Activated gamma-delta T cell (primary cell): Measurements from ENCODE around the gene MKRN1.
"Not testable (repeated sequence)": the region's sequence is repeated elsewhere in the genome, so short reads cannot be mapped to it uniquely, and the experiment has no call there.

ENCODE experiments used
- DNase-seq: peaks from one replicate; lab custom pipeline; 2025; lab: John Stamatoyannopoulos, UW

The MKRN1 gene

DNA sequence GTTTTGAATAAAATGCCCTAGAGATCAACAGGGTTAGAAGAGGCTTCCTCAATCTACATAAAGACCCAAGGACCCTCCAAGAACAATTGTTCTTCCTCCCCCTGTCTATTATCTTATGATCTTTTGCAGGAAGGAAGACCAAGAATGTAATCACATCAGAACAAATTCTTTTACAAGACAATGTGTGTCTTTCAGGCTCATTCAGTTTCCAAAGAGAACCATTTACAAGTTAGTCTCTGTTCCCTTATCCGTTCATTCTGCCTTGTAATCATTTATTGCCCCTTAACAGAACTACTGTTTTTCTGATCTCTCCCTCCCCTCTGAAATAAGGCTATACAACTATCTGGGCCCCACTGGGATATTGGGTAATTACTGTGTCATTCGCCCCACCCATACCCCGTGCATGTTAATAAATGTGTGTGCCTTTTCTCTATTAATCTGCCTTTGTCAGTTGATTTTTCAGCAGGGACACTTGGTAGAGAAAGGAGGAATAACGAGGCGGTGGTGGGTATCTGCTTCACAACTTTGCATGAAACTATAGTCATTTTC, 5.7 kb upstream of the MKRN1 start:
- DNase-seq, result no peak

DNA sequence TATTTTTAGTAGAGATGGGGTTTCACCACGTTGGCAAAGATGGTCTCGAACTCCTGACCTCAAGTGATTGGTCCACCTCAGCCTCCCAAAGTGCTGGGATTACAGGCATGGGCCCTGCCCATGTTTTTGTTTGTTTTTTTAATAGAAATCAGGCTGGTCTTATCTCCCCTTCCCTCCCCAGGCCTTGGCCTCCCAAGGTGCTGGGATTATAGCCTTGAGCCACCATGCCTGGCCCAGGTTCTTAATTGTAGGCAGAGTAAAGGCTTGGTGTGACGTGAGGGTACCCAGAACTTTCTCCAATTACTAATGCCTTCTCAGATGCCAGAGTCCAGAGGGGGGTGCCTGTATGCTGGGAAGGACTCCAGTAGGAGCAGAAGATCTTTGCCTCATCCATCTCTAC, 5.2 kb upstream of the MKRN1 start:
- no peak for DNase-seq

DNA sequence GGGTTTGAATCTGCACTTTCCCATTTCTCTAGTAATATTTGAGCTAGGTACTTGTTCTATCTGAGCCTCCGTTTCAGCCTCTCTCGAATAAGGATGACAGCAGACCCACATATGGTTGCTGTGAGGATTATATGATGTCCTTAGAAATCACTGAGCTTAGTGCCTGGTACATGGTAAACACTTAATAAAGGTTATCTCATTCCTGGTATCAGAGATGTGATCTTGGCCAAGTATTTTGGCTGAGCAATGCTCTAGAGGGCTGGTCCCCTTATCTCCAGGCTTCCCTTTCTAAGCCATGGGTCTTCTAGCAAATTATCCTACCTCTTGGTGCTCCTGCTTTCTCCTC, 407 bp upstream of the MKRN1 start:
- no peak for DNase-seq

DNA sequence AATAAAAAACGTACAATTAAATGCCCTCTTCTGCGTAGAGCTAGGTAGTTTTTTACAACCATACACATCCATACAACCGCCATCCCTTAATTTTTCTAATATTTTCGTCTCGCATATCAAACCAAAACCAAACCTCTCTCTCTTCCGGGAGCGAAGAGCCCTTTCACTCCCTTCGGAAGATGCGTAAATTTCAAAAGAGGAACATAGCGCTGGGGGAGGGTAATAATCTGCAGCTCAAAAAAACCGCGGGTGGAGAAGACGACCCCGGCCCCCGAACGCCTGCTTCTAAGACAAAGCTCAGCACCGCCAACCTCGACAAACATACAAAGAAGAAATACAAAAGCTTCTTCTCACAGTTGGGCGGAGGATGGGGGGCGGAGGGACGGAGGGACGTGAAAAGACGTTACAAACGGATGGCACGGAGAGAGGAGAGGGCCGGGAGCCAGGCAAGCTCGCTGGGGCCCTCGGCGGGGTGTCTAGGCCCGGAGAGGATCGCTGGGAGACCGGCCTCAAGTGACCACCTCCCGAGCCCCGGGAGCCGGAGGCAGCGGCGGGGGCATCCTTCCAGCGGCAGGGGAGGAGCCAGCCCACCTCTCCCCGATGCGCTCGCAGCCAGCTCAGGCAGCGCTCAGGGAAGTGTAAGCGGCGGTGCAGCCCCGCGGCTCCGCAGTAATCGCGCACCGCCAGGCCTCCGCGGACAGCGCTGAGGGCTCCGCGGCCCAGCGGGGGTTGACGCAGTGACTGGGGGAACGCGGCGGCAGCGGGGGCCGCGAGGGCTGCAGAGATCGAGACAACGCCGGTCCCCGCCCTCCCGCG, 851 bp downstream of the MKRN1 start:
- no peak for DNase-seq

DNA sequence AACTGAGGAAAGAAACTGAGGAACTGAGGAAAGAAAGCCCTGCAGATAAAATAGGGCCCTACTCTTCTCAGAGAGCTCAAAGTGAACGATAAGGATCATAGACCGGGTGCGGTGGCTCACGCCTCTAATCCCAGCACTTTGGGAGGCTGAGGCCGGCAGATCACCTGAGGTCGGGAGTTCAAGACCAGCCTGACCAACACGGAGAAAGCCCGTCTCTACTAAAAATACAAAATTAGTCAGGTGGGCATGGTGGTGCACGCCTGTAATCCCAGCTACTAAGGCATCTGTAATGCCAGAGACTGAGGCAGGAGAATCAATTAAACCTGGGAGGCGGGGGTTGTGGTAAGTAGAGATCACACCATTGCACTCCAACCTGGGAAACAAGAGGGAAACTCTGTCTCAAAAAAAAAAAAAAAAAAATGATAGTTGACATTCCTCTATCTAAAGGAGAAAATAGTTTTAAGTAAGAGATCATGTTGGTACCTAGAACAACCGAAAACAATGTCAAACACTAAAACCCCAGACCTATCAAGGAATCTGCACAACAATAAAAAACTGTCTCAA, 2.5 kb downstream of the MKRN1 start:
- no peak for DNase-seq

DNA sequence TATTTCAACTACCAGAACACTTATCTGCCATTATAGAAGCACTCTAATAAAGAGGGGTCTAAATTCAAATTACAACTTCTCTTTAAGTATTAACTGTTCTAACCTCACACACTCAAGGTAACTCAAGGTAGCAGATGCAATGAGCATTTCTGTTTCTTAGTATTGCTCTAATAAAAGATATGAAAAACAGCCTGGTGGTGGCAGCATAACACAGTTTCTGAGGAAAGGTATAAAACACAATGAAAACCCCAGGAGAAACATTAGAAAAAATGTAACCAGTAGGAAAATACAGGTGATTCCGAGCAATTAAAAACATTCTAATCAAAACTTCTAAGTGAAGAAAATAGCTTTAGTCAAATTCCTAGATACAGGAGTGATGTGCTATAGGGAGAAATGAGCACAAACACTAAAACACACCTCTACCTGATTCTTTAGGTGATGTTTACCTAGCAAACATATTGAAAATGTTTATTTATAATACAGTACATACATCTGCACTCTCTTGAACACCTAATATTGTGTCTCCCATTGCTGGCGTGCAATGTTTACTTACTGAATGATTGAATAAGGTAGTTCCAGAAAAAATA, 3.5 kb downstream of the MKRN1 start:
- DNase-seq, result no peak

DNA sequence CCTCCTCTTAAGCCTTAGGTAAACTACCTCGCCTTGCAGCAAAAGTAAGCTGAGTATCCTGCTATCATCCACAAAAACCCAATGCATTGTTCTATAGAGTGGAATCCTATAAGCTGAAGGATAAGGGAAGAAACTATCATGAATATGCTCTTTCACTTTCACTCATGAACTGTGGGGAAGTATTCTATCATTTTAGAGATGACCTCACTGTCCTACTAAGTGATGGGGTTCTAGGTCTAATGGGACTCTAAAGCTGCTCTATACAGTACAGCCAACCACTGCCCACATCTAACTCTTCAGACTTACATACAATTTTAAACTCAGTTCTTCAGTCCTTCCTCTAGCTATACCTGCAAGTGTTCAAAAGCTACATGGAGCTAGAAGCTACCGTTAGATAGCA, 16.2 kb downstream of the MKRN1 start:
- no peak for DNase-seq

DNA sequence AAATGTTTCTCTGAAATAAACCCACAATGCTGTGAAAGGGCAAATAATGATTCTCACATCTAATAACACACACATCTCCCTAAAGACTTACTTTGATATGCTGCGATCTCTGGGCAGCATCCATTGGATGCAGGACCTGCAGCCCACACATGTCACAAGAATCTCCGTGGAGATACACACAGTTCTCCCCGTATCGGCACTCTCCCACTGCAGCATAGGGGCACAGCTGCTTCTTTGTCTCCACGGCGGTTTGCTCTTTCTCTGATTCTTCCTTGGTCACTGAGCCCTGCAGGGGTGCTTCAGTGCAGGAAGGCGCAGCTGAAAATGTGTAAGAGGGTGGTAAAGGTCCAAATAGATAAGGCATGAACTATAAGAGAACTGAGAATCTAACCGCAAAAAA, 20.4 kb downstream of the MKRN1 start:
- DNase-seq, result no peak

DNA sequence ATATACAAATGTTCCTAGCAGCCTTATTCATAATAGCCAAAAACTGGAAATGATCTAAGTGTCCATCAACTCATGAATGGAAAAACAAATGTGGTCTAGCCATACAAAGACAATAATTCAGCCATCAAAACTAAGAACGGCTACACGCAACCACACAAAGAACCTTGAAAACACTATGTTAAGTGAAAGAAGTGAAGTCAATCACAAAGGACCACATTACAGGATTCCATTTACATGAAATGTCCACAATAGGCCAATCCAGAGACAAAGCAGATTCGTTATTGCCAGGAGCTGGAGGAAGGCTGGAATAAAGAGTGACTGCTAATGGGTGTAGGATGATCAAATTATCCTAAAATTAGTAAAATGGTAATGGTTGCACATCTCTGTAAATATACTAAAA, 21.1 kb downstream of the MKRN1 start:
- no peak for DNase-seq

DNA sequence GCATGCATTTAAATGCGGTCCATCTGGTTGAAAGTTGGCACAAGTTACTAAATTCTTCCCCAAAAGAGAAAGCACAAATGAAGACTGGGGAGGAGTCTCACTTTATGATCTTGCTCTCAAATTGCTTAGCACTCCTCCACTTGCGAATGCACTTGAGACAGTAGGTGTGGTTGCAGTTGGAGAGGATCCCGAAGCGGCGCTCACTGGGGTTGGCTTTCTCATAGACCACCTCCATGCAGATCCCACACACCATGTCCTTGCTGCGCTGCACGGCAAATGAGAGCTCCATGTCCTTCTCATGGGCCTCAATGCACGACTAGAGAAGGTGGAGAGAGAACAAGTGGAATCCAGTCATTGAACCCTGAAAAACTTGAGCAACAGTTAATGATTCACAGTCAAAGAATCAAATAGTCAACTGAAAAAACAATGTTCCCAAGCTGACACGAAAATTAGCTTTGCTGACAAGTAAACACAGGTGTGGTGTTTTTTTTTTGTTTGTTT, 22.7 kb downstream of the MKRN1 start:
- no peak for DNase-seq

DNA sequence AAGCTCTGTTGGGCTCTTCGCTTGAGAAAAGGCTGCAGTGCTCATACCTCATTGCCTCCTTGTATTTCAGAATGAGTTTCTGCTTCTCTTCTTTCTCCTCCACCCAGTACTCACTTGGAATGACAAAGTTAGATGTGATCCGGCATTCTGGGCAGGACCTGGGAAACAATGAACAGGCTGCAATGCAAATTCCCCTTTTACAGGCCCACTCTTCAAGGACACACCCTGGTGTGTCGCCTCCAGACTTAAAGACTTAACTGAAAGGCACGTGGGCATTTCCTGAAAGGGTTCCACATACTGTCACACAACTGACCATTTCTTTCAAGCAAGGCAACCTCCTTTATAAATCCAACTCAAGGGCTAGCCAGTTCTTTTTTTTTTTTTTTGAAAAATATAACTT, 23.6 kb downstream of the MKRN1 start:
- no peak for DNase-seq

DNA sequence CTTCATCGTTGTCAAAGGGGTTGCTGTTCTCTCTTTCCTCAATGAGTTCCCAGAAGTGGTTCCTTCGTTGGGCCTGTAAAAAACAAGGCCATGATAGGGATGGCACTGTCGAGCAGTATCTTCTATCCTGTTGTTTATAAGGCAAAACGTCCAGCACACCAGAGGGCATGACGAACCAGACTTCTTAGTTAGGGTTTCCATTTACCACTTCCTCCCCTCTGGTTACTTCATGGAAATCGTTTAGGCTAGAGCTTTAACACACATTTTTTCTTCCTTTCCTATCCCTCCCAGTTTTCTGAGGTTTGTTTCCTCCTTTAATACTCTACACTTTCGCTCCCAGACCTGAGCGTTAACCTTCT, 24.7 kb downstream of the MKRN1 start:
- no peak for DNase-seq

DNA sequence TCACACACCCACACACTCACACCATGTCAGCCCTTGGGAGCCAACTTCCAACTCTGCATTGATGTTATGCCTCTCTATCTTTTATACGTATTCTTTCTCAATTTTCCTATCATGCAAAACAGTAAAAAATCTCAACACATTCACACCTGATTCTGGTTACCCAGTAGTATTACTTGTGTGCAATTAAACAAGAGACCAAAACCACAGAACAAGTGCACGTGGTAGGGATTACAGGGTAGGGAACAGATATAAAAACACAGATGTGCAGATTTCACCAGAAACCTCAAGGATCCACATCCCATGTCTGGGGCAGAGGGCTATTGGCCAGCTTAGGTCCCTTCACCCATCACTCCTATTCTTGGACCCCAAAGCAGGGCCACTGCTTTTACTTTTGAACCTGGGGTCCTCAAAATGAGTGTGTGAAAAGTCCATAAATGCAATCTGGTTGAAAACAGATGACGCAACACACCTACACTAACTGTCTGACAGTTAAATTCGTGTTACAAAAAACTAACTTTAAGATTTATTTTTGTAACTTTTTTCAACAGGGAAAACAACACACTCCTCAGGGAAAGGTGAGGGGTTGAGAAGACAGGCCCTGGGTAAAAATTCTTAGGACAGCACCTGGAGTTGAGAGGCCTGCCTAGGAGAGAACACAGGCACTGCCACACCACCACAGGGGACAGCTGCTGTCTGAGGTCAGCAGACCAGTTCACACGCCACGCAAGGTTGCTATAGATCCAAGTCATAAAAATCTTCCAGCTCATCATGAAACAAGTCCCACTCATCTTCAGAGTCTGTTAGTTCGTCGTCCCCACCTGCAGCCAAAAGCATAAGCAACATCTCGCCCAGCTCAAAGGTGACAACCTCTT, 25.3 kb downstream of the MKRN1 start:
- not testable (repeated sequence) for DNase-seq

DNA sequence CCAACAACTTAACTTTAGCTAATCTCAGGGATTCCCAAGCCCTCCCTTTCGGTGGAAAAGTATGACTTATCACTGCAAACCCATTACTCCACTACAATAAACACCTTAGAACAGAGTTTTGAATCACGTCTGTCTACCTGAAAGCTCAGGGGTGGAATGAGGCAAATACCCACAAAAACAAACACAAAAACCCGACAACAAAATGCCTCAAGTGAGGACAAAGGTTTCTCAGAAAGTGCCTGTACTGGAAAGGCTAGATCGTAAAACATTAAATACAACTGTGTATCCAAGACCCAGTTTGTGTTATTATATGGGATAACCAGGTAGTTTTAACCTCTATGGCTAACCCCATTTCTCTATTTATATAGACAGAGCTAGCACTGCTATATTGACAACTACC, 26.0 kb downstream of the MKRN1 start:
- DNase-seq, result no peak

DNA sequence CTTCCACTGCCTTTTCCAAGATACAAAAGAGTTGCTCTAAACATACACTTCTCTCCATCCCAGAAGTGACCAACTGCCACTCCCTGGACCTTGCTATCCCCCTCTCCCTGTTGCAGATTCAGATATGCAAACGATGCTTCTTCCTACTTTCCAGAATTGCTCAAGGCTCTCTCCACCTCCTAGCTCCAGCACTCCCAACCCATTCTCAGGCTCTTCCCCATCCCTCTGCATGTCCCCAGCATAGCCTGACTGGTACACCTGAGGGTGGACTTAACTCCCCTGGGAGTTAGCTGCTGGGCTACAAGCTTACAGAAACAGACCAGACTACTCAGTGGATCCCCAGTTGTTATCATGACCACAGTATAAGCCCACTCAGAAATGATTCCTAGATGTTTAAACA, 27.6 kb downstream of the MKRN1 start:
- DNase-seq, result no peak

DNA sequence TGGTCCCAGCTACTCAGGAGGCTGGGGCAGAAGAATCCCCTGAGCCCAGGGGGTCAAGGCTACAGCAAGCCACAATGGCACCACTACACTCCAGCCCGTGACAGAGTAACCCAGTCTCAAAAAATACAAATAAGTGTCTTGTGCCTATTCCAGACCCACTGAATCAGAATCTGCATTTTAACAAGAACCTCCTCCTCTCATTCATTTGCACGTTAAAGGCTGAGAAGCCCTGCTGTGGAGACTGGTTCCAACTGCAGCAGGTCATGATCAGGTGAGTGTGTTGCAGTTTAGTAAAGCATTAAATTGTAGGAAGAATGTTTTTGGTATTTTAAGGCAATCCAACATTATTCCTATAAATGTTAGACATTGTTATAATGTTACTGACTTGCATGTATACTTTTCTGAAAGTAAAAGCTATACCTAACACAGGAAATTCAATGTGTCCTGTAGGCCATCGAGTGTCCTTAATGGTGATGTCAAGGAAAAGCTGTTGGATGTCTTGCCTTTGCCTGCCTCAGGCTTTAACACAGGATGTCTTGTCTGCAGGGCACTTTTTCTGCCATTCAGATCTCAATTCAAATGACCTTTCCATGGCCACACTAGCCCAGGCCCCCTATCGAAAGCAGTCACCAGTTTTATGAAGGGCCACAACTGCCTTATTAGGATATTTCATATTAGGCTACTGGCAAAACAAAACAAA, 30.4 kb downstream of the MKRN1 start:
- no peak for DNase-seq

DNA sequence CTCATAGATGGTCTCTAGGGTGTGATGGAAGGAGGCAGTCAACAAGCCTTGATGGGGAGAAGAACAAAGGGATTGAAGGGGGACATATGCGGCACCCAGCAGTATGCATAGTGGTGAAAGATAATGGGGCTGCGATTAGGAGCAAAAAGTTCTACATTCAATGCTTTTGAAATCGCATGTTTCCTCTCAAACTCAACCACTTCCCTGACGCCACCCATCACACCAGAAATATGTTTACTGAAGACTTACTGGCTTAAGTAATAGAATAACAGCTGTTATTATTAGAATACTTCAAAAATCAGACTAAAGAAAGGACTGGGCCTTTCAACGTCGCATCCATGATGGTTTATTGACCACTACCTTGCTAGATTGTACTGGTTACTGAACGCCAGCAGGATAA, 31.5 kb downstream of the MKRN1 start:
- DNase-seq, result no peak

DNA sequence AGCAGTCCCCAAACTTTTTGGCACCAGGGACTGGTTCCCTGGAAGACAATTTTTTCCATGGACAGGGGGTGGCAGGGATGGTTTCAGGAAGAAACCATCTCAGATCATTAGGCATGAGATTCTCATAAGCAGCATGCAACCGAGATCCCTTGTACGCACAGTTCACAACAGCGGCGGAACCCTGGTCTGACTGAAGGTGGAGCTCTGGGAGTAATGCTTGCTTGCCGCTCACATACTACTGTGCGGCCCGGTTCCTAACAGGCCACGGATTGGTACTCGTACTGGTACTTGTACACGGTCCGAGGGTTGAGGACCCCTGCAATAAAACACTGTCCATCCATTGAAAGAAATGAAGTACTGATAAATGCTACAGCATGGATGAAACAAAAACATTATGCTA, 32.8 kb downstream of the MKRN1 start:
- no peak for DNase-seq

DNA sequence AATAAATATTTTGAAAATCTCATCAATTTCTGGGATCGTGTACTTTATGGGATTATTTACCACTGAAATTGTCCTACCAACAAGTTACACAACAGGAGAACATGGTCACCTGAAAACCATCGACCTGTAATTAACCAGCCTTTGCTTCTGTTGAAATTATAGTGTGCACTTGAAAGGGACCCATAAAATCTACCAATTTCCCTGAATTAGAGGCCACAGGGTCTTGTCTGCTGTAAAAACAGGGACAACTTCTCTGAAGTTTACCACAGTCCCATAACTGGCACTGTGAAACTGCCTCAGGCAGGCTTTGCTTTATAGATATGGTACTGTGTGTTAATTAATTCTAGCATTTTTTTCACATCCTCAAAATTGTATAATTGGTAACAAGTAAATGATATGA, 37.8 kb downstream of the MKRN1 start:
- no peak for DNase-seq

DNA sequence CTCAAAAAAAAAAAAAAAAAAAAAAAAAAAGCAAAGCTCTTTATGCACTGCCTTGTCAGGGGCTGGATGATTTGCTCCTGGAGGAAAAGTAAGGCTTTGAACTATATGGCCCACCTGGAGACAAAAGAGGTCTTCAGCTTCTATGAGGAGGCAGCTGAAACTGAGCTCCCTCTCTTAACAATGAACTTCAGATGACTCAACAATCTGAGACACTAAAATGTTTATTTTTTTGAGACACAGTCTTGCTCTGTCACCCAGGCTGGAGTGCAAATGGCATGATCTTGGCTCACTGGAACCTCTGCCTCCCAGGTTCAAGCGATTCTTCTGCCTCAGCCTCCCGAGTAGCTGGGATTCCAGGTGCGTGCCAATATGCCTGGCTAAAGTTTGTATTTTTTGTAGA, 38.7 kb downstream of the MKRN1 start:
- DNase-seq, result no peak

DNA sequence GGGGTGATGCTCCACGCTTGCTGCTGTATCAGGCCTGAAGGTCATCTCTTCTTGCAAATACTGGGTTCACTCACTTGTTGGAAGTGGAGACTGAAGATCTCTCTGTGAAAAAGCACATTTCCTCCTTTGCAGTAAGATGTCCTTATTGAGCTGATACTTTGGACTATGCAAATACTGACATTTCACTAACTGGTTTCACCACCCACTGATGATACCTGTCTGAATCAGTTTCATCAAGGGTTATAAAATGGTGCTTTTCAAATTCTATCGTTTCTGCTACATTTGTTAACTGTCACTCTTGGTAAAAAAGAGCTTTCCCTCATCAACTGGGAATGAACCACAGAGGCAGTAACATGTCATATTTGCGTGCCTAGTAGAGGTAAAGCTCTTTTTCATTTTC, 39.9 kb downstream of the MKRN1 start:
- DNase-seq, result no peak
